Measurements from ENCODE around the gene SERPINB11. TPM values are rescaled to one million over a fixed set of nuclear protein-coding genes. Genes with fewer than 3 reads are reported as not detected.

The SERPINB11 gene
- polyA plus RNA-seq, 1 of the 3 experiments (the other 2 are of a cell fraction), result not detected

GRCh38 chr18:63684718-63685117 is 18.0 kb upstream of the SERPINB11 start:
- H3K4me1 ChIP-seq (ENCODE audit: control insufficient read depth in 1 of 2, insufficient read depth in 2 of 2, low read depth in 1 of 2, low read length in 1 of 2), result peaks cover 0 to 8% of the 10 kb centered on the region in 2 experiments; a peak in 1 of 4 replicates
- H2AFZ ChIP-seq (ENCODE audit: low read depth), result no peak overlapping the region
- no peaks in the 10 kb centered on the region for H3K9me3 ChIP-seq
- no peak overlapping the region for H3K27ac ChIP-seq (ENCODE audit: low read depth in 2 of 2, low read length in 1 of 2)
- no peak for DNase-seq
- no peak overlapping the region for H3K9ac ChIP-seq
- H3K36me3 ChIP-seq (replicated peaks in 1 of 2; ENCODE audit: control insufficient read depth in 1 of 2, insufficient read depth in 2 of 2, low read length in 1 of 2), result no peaks in the 10 kb centered on the region
- H3K79me2 ChIP-seq (ENCODE audit: insufficient read depth), result no peaks in the 10 kb centered on the region
- WGBS (ENCODE audit: low lambda C conversion rate), result 29% methylated on average over 3 of the region's 3 CpGs
- TF ChIP-seq POLR2AphosphoS5 (IDR thresholded peaks at IDR 0.05; ENCODE audit: low read depth, low read length) (no peak), JUND (IDR thresholded peaks at IDR 0.05) (no peak), GATA2 (CRISPR knock-in tag; IDR thresholded peaks at IDR 0.05) (no peak), GABPA (IDR thresholded peaks at IDR 0.05; ENCODE audit: low read depth) (no peak), RXRA (IDR thresholded peaks at IDR 0.05; ENCODE audit: borderline replicate concordance, low read depth) (no peak), FOXJ3 (CRISPR knock-in tag; IDR thresholded peaks at IDR 0.05) (no peak), CHD2 (IDR thresholded peaks at IDR 0.05; ENCODE audit: low read length, partially characterized antibody) (no peak), FOXM1 (IDR thresholded peaks at IDR 0.05; ENCODE audit: low read depth) (no peak), RAD21 (IDR thresholded peaks at IDR 0.05; ENCODE audit: low read length) (no peak), ELF1 (IDR thresholded peaks at IDR 0.05) (no peak), TCF12 (IDR thresholded peaks at IDR 0.05) (no peak), SMC3 (IDR thresholded peaks at IDR 0.05; ENCODE audit: low read depth, low read length) (no peak), SIN3A (IDR thresholded peaks at IDR 0.05; ENCODE audit: borderline replicate concordance, low read depth, low read length) (no peak), MAX (IDR thresholded peaks at IDR 0.05; ENCODE audit: low read depth) (no peak), EZH2phosphoT487 (IDR thresholded peaks at IDR 0.05; ENCODE audit: borderline replicate concordance, low read depth) (no peak), MXI1 (IDR thresholded peaks at IDR 0.05; ENCODE audit: low read depth, low read length) (no peak)
- TF ChIP-seq, protein P1, sequence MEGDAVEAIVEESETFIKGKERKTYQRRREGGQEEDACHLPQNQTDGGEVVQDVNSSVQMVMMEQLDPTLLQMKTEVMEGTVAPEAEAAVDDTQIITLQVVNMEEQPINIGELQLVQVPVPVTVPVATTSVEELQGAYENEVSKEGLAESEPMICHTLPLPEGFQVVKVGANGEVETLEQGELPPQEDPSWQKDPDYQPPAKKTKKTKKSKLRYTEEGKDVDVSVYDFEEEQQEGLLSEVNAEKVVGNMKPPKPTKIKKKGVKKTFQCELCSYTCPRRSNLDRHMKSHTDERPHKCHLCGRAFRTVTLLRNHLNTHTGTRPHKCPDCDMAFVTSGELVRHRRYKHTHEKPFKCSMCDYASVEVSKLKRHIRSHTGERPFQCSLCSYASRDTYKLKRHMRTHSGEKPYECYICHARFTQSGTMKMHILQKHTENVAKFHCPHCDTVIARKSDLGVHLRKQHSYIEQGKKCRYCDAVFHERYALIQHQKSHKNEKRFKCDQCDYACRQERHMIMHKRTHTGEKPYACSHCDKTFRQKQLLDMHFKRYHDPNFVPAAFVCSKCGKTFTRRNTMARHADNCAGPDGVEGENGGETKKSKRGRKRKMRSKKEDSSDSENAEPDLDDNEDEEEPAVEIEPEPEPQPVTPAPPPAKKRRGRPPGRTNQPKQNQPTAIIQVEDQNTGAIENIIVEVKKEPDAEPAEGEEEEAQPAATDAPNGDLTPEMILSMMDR (IDR thresholded peaks at IDR 0.05), result no peak
- peaks cover 4% of the 10 kb centered on the region; the same call in 1 of the 2 replicates for H3K27me3 ChIP-seq (ENCODE audit: insufficient read depth)
- H3K9me2 ChIP-seq, result no peaks in the 10 kb centered on the region
- no peak overlapping the region for H3K4me3 ChIP-seq (ENCODE audit: low read depth in 2 of 2, low read length in 1 of 2)
- CTCF ChIA-PET, result interaction anchor here (1.3 kb wide), 1 partner anchor 167 kb away, joined by 4 read pairs; no protein-coding TSS in a partner anchor
- POLR2A ChIA-PET, result no interaction called here
- H3F3A ChIP-seq (replicated peaks; ENCODE audit: insufficient read depth), result no peaks in the 10 kb centered on the region
- no peaks in the 10 kb centered on the region for H4K20me1 ChIP-seq (ENCODE audit: insufficient read depth)
- H3K4me2 ChIP-seq, result no peak overlapping the region

DNA sequence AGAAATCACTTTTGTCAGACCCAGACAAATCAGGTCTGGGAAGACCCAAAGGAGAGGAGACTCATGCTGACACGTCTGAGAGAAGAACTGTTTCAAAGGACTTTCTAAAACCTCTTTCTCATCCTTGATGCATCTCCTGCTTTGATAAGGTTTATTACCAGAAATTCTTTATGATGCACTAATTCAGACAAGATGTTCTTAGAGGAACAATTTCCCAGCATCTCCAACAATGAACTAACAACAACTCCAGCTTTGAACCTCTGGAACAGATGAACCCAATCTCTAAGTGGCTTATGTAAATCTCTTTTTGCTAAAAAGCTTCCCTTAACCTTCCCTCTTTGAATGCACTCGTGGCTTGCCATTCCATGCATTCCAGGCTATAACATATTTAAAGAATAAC is 15.9 kb upstream of the SERPINB11 start:
- CTCF ChIA-PET, result no interaction called here
- H3F3A ChIP-seq (replicated peaks; ENCODE audit: insufficient read depth), result no peaks in the 10 kb centered on the region

More for the DNA sequence above, 15.9 kb upstream of the SERPINB11 start:
- DNase-seq, result no peak
- Histone ChIP-seq H3K4me3 (ENCODE audit: low read depth in 2 of 2, low read length in 1 of 2) (no peak overlapping the region), H3K4me1 (ENCODE audit: control insufficient read depth in 1 of 2, insufficient read depth in 2 of 2, low read depth in 1 of 2, low read length in 1 of 2) (peaks cover 0 to 8% of the 10 kb centered on the region in 2 experiments; a peak in 1 of 4 replicates), H2AFZ (ENCODE audit: low read depth) (no peak overlapping the region), H3K4me2 (no peak overlapping the region), H3K27ac (ENCODE audit: low read depth in 2 of 2, low read length in 1 of 2) (no peak overlapping the region), H3K27me3 (ENCODE audit: insufficient read depth) (peaks cover 4% of the 10 kb centered on the region; the same call in 1 of the 2 replicates), H3K36me3 (replicated peaks in 1 of 2; ENCODE audit: control insufficient read depth in 1 of 2, insufficient read depth in 2 of 2, low read length in 1 of 2) (no peaks in the 10 kb centered on the region), H3K9ac (no peak overlapping the region), H3K79me2 (ENCODE audit: insufficient read depth) (no peaks in the 10 kb centered on the region), H3K9me2 (no peaks in the 10 kb centered on the region), H4K20me1 (ENCODE audit: insufficient read depth) (no peaks in the 10 kb centered on the region), H3K9me3 (no peaks in the 10 kb centered on the region)
- WGBS (ENCODE audit: low lambda C conversion rate), result 4% methylated on average over 2 of the region's 2 CpGs
- TF ChIP-seq TEAD4 (IDR thresholded peaks at IDR 0.05; ENCODE audit: borderline replicate concordance, insufficient read depth) (no peak), MXI1 (IDR thresholded peaks at IDR 0.05; ENCODE audit: low read depth, low read length) (no peak), REST (IDR thresholded peaks at IDR 0.05; ENCODE audit: low read depth, low read length) (no peak), FOXM1 (IDR thresholded peaks at IDR 0.05; ENCODE audit: low read depth) (no peak), POLR2AphosphoS5 (IDR thresholded peaks at IDR 0.05; ENCODE audit: low read depth, low read length) (no peak), RXRA (IDR thresholded peaks at IDR 0.05; ENCODE audit: borderline replicate concordance, low read depth) (no peak), GATA2 (CRISPR knock-in tag; IDR thresholded peaks at IDR 0.05) (no peak), NRF1 (IDR thresholded peaks at IDR 0.05; ENCODE audit: low read depth, low read length) (no peak), CHD2 (IDR thresholded peaks at IDR 0.05; ENCODE audit: low read length, partially characterized antibody) (no peak)
- POLR2A ChIA-PET, result no interaction called here

Data from SK-N-SH (cell line).